Fibroblast of lung (primary cell): ENCODE results near the gene RCL1. TPM values are rescaled to one million over a fixed set of nuclear protein-coding genes. Genes with fewer than 3 reads are reported as not detected.
A peak's percentile ranks its signal among the peaks of the same experiment; 100 is the strongest.

ENCODE experiments used
- DNase-seq, 2 donors: peaks; one replicate each; pipeline versions ENCODE4 v3.0.0 to v3.0.0-alpha.2; 2010; ENCODE audit warnings: low read depth in 2 of 2
- H2AFZ ChIP-seq: 2 replicates; pipeline ENCODE4 v1.5.1; 2012; ENCODE audit warnings: low read length, control low read depth, inconsistent platforms
- H3K27ac ChIP-seq: 2 replicates; pipeline ENCODE4 v1.5.1; 2011; ENCODE audit warnings: low read length, control low read depth; ENCODE audit not compliant: insufficient read depth
- H3K27me3 ChIP-seq: 2 replicates; pipeline ENCODE4 v1.5.1; 2011; ENCODE audit warnings: mild to moderate bottlenecking, low read length; ENCODE audit not compliant: control insufficient read depth, insufficient read depth
- H3K36me3 ChIP-seq: 2 replicates; pipeline ENCODE4 v1.5.1; 2011; ENCODE audit warnings: low read length; ENCODE audit not compliant: control insufficient read depth, insufficient read depth
- H3K4me1 ChIP-seq: 2 replicates; pipeline ENCODE4 v1.5.1; 2011; ENCODE audit warnings: low read length; ENCODE audit not compliant: control insufficient read depth, insufficient read depth; ENCODE audit errors: extremely low read depth
- H3K4me2 ChIP-seq: 2 replicates; pipeline ENCODE4 v1.5.1; 2011; ENCODE audit warnings: low read length, control low read depth; ENCODE audit not compliant: insufficient read depth; ENCODE audit errors: extremely low read depth
- H3K4me3 ChIP-seq, 4 experiments: fragments of 200-600 bp in 1 of 4; sonication (generic) in 1 of 4; replicated peaks in 1 of 4; 2 replicates each; pipeline ENCODE4 v1.5.1; 2011 to 2016; ENCODE audit warnings: low read length in 4 of 4, low read depth in 3 of 4, mild to moderate bottlenecking in 3 of 4, control low read depth in 2 of 4, inconsistent platforms in 1 of 4, mixed read lengths in 1 of 4; ENCODE audit not compliant: insufficient read depth in 1 of 4; ENCODE audit errors: control extremely low read depth in 1 of 4
- H3K79me2 ChIP-seq: 2 replicates; pipeline ENCODE4 v1.5.1; 2012; ENCODE audit warnings: mild to moderate bottlenecking, low read length, inconsistent platforms; ENCODE audit not compliant: control insufficient read depth, insufficient read depth
- H3K9ac ChIP-seq: 2 replicates; pipeline ENCODE4 v1.5.1; 2011; ENCODE audit warnings: mild to moderate bottlenecking, low read length, control low read depth; ENCODE audit not compliant: insufficient read depth
- H3K9me3 ChIP-seq: 2 replicates; pipeline ENCODE4 v1.5.1; 2012; ENCODE audit warnings: low read depth, low read length; ENCODE audit not compliant: control insufficient read depth, insufficient read depth
- H4K20me1 ChIP-seq: 2 replicates; pipeline ENCODE4 v1.5.1; 2011; ENCODE audit warnings: low read length; ENCODE audit not compliant: control insufficient read depth, insufficient read depth; ENCODE audit errors: extremely low read depth
- EZH2 ChIP-seq: IDR thresholded peaks from 2 replicates; pipeline ENCODE4 v1.5.1; 2012; ENCODE audit warnings: low read length, control low read depth, mild to moderate bottlenecking; ENCODE audit errors: missing control alignments
- polyA minus RNA-seq: library from RNA; depleted of rRNA, polyadenylated mRNA; stranded (reverse); fragments of >200 nt; gene quantifications from 2 replicates; pipeline ENCODE4 v1.2.3, GENCODE V29; 2011; ENCODE audit warnings: low replicate concordance
- polyA plus RNA-seq, 2 donors: library from polyadenylated mRNA; depleted of rRNA in 1 of 2; stranded (reverse) in 1 of 2; unstranded in 1 of 2; fragments of >200 nt; gene quantifications; 2 replicates each; pipeline ENCODE4 v1.2.1, GENCODE V29; 2011 to 2012; ENCODE audit warnings: missing spikeins in 1 of 2
- total RNA-seq: library from RNA; depleted of rRNA; stranded (reverse); fragments of >200 nt; gene quantifications from 2 replicates; pipeline ENCODE4 v1.2.1, GENCODE V29; 2014
- TF ChIP-seq, protein P1 (sequence below), 2 donors: IDR thresholded peaks in 1 of 2; conservative IDR thresholded peaks in 1 of 2; 1 replicate in 1 of 2; 2 replicates in 1 of 2; pipeline ENCODE4 v1.5.1; 2011 to 2012; ENCODE audit warnings: low read length in 2 of 2, control low read depth in 1 of 2, inconsistent platforms in 1 of 2, low read depth in 1 of 2, mild to moderate bottlenecking in 1 of 2

Gene RCL1, protein sequence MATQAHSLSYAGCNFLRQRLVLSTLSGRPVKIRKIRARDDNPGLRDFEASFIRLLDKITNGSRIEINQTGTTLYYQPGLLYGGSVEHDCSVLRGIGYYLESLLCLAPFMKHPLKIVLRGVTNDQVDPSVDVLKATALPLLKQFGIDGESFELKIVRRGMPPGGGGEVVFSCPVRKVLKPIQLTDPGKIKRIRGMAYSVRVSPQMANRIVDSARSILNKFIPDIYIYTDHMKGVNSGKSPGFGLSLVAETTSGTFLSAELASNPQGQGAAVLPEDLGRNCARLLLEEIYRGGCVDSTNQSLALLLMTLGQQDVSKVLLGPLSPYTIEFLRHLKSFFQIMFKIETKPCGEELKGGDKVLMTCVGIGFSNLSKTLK
- total RNA-seq (13.6 and 14.5 TPM in 2 replicates), polyA plus RNA-seq (5.0 and 8.8 TPM in 2 replicates), polyA minus RNA-seq (13.3 and 14.2 TPM in 2 replicates)
- 3.7 and 9.1 TPM in 2 replicates for polyA plus RNA-seq (2012)

GRCh38 chr9:4792572-4793458 lies at the start of gene RCL1:
Gene RCL1 (plus strand): TSS chr9:4792944. CDS start chr9:4793092, 148 bp downstream.
- Histone ChIP-seq H3K4me3 (peak within 1 kb of the TSS; percentile 89 to 96 (median 92)), H2AFZ (peak within 1 kb of the TSS; percentile 98), H4K20me1 (no peaks in the 10 kb centered on the region), H3K4me2 (peak within 1 kb of the TSS; percentile 97), H3K27ac (peak within 1 kb of the TSS; percentile 87), H3K9ac (peak within 1 kb of the TSS; percentile 81), H3K27me3 (no peaks in the 10 kb centered on the region), H3K4me1 (peaks cover 4% of the 10 kb centered on the region), H3K9me3 (no peaks in the 10 kb centered on the region), H3K79me2 (peaks cover 5% of the 10 kb centered on the region), H3K36me3 (no peaks in the 10 kb centered on the region)
- DNase-seq = peak; percentile 92 to 93
- TF ChIP-seq, protein P1, sequence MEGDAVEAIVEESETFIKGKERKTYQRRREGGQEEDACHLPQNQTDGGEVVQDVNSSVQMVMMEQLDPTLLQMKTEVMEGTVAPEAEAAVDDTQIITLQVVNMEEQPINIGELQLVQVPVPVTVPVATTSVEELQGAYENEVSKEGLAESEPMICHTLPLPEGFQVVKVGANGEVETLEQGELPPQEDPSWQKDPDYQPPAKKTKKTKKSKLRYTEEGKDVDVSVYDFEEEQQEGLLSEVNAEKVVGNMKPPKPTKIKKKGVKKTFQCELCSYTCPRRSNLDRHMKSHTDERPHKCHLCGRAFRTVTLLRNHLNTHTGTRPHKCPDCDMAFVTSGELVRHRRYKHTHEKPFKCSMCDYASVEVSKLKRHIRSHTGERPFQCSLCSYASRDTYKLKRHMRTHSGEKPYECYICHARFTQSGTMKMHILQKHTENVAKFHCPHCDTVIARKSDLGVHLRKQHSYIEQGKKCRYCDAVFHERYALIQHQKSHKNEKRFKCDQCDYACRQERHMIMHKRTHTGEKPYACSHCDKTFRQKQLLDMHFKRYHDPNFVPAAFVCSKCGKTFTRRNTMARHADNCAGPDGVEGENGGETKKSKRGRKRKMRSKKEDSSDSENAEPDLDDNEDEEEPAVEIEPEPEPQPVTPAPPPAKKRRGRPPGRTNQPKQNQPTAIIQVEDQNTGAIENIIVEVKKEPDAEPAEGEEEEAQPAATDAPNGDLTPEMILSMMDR (conservative IDR thresholded peaks at IDR 0.05 in 1 of 2, IDR thresholded peaks at IDR 0.05 in 1 of 2; ENCODE audit: low read depth in 1 of 2, low read length in 2 of 2) = no peak
- TF ChIP-seq EZH2 = no peak

GRCh38 chr9:4743131-4743875 lies 49.4 kb upstream of the RCL1 start:
- no peaks in the 10 kb centered on the region for H3K4me1 ChIP-seq
- H4K20me1 ChIP-seq = no peaks in the 10 kb centered on the region
- TF ChIP-seq, protein P1 (conservative IDR thresholded peaks at IDR 0.05 in 1 of 2, IDR thresholded peaks at IDR 0.05 in 1 of 2; ENCODE audit: low read depth in 1 of 2, low read length in 2 of 2) = no peak
- TF ChIP-seq EZH2 = no peak
- no peak overlapping the region for H3K4me3 ChIP-seq
- H3K9me3 ChIP-seq = no peaks in the 10 kb centered on the region
- H3K9ac ChIP-seq = no peak overlapping the region
- DNase-seq = no peak
- no peaks in the 10 kb centered on the region for H3K27me3 ChIP-seq
- H3K27ac ChIP-seq = no peak overlapping the region
- H3K79me2 ChIP-seq = peaks cover 25% of the 10 kb centered on the region
- H2AFZ ChIP-seq = no peak overlapping the region
- no peaks in the 10 kb centered on the region for H3K36me3 ChIP-seq
- no peak overlapping the region for H3K4me2 ChIP-seq
